ENCODE data around the gene OR6T1.

OR6T1 gene

GRCh38 chr11:123943738-123944137, at the start of gene OR6T1:
OR6T1 (minus strand) TSS chr11:123943838; CDS start chr11:123943838, 0 bp downstream.
- DNase-seq = no peak

DNA sequence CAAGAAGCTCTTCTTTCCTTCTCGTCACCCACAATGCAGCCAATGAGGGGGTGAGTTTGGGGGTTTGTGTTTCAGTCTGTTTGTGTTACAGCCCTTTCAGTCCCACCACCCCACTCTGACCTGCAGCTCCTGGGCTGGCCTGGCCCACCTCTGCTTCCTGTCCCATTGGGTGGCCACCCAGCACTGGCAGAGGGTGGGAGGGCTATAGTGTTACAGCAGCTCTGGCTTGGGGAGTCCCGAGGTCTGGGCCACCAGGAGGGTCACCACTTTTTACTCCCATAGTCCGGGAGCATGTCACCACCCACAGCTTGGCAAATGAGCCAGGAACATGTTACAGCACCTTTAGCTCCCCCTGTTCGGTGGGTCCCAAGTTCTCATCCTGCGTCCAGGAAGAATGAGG, 35.7 kb upstream of the OR6T1 start:
- no peak for DNase-seq

GRCh38 chr11:123977731-123978347, 34.2 kb upstream of the OR6T1 start, which contains the start of gene OR10S1:
OR10S1 (minus strand) TSS chr11:123977781; CDS start chr11:123977664, 117 bp downstream.
- DNase-seq = no peak

- DNase-seq = no peak
These were observed 33.3 kb upstream of the OR6T1 start for GRCh38 chr11:123976770-123977560.

DNA sequence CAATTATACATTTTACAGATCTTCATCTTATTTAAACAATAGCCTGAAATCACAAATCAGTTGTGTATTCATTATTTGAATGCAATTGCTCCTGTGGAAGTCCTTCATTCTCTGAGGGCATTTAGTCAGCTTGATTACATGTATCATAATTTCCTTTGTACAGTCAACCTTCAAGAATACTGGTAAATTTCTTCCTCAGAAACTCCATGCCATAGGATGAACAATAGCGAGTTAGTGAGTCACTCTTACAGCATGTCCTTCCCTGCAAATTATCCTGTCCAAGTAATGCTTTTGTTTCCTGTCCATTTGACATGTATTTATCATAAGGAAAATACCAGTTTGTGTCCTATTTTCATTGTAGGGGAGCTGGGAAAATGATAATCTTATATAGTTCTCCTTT, 30.2 kb upstream of the OR6T1 start:
- DNase-seq = no peak

GRCh38 chr11:123956752-123957151, 13.1 kb upstream of the OR6T1 start:
- no peak for DNase-seq

- no peak for DNase-seq
These were observed 1.5 kb upstream of the OR6T1 start for GRCh38 chr11:123945132-123945531.

DNA sequence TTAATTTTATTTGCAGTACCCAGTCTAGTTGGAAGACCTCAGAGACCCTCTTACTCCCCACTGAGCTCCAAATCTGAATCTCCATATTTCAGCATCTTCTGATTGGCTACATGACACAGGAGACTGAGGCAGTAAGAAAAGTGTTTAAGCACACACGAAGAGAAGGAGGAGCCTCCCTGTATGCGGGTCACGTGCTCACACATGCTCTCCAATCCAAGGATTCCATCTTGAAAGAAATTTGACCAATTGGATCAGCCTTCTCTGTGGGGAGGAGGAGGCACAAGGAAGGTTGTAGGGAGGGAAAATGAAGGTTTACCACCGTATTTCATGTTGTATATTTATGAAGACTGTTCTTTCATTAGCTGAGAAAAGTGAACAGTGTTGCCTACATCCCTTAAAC, 1.2 kb downstream of the OR6T1 start:
- no peak for DNase-seq

DNA sequence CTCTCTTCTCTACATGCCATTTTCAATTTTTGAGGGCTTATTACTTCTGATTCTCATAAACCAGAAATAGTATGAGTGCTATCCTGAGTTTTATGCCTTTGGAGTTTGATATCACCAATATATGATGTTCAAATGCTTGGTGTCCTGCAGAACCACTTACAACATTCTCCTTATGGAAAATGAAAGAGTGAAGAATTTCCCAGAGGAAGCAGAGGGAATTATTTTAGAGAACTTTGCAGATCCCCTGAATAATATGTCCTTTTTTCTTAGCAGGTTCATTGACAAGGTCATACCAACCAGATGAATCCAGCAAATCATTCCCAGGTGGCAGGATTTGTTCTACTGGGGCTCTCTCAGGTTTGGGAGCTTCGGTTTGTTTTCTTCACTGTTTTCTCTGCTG, 4.3 kb downstream of the OR6T1 start, which contains the start of gene OR4D5:
OR4D5 (plus strand) TSS at position 301 of the 400 bp plus-strand sequence; CDS start at position 301, 0 bp downstream.
- no peak for DNase-seq

DNA sequence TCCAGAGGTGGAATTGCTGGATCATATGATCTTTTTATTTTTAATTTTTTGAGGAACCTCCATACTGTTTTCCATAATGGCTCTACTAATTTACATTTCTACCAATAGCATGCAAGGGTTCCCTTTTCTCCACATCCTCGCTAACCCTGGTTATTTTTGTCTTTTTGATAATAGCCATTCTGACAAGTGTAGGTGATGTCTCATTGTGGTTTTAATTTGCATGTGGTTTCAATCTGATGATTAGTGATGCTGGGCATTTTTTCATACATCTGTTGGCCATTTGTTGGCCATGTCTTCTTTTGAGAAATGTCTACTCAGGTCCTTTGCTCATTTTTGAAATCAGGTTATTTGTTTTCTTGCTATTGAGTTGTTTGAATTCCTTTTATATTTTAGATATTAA, 19.6 kb downstream of the OR6T1 start:
- DNase-seq = no peak

DNA sequence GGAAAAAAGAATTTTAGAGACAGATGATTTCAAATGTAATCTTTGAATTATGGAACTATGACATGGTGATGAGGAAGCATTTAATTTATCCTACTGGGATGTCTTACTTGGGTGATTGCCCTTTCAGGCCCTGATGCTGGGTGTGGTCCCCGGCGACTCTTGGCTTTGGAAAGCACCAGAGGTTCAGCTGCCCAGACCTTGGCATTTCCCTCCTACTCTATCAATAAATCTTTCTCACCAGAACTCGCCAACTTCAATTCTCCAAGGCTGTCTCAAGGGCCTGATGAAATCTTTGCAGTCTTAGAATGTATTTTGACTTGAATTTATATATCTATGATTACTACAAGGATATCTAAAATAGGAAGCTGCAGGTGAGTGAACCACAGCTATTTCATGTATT, 22.7 kb downstream of the OR6T1 start:
- no peak for DNase-seq

- no peak for DNase-seq
These were observed 37.8 kb downstream of the OR6T1 start for GRCh38 chr11:123905826-123906225.

DNA sequence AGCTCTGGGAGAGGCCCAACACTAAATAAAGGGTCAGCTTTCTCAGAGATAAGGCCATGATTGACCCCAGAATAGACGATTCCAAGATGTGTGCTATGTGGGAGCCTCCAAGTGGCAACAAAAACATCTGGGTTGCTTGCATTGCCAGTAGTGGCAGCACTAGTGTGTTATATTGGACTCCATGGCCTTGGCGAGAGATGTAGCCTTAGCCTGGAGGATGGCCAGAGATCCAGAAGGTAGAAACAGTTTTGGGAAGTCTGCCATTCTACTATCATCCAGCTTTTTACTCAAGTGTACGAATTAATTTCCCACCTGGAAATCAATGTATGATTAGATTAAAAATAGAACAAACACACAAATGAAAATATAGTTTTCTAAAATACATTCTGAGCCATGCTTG, 38.7 kb downstream of the OR6T1 start:
- no peak for DNase-seq

DNA sequence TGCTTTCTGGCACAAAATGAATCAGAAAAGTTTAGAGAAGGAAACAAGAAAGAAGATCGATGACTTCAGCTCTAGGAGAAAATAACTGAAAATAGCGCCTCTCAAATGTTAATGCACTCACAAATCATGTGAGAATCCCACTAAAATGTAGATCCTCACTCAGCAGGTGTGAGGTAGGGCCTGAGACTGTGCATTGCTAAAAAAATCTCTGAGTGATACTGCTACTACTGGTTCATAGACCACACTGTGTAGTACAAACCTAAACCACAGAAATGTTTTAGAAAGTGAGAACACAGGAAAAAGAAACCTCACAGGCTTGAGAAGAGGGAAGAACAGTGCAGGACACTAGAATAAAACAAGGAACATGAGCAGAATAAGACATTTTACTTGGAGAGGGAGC, 39.7 kb downstream of the OR6T1 start:
- peak; percentile 29 for DNase-seq

GRCh38 chr11:123901867-123902266, 41.8 kb downstream of the OR6T1 start, which contains the start of gene OR8D4:
OR8D4 (plus strand) TSS chr11:123902167; CDS start chr11:123906432, 4,265 bp downstream.
- DNase-seq = no peak

- no peak for DNase-seq
These were observed 43.8 kb downstream of the OR6T1 start for GRCh38 chr11:123899792-123900191.

Data from activated CD4-positive, alpha-beta T cell treated with anti-CD3 and anti-CD28 coated beads, Interleukin-2, amount 50 U/mL, for 16 hours (primary cell).